Cardiac fibroblast (primary cell): ENCODE data around the gene RBM28.

Source experiments
- DNase-seq, 2 donors: peaks; one replicate each; pipeline versions ENCODE4 v3.0.0 to v3.0.0-alpha.2; 2010; ENCODE audit warnings: low read depth in 2 of 2
- H3K4me3 ChIP-seq, 2 donors: replicated peaks in 1 of 2; 1 replicate in 1 of 2; 2 replicates in 1 of 2; pipeline ENCODE4 v1.5.1; 2011; ENCODE audit warnings: low read depth in 2 of 2, low read length in 2 of 2, mild to moderate bottlenecking in 2 of 2, moderate library complexity in 1 of 2
- CTCF ChIP-seq: IDR thresholded peaks from one replicate; pipeline ENCODE4 v1.5.1; 2011; ENCODE audit warnings: low read depth, mild to moderate bottlenecking, low read length, inconsistent platforms

Gene RBM28

GRCh38 chr7:128373606-128374005, 29.9 kb upstream of the RBM28 start:
- DNase-seq: no peak
- H3K4me3 ChIP-seq: no peak overlapping the region
- TF ChIP-seq CTCF: no peak

GRCh38 chr7:128370491-128370890, 26.8 kb upstream of the RBM28 start:
- no peak overlapping the region for H3K4me3 ChIP-seq
- no peak for DNase-seq
- no peak for TF ChIP-seq CTCF

GRCh38 chr7:128366986-128367385, 23.3 kb upstream of the RBM28 start:
- no peak for DNase-seq

GRCh38 chr7:128366300-128366699, 22.6 kb upstream of the RBM28 start:
- H3K4me3 ChIP-seq: no peak overlapping the region
- TF ChIP-seq CTCF: no peak
- DNase-seq: no peak

More at GRCh38 chr7:128366986-128367385, 23.3 kb upstream of the RBM28 start:
- H3K4me3 ChIP-seq: no peak overlapping the region
- TF ChIP-seq CTCF: no peak

- H3K4me3 ChIP-seq: no peak overlapping the region
- no peak for DNase-seq
- TF ChIP-seq CTCF: no peak
Measured at GRCh38 chr7:128365432-128365831, 21.7 kb upstream of the RBM28 start.

GRCh38 chr7:128364166-128364870, 20.6 kb upstream of the RBM28 start:
- no peak overlapping the region for H3K4me3 ChIP-seq
- DNase-seq: no peak
- TF ChIP-seq CTCF: no peak

- TF ChIP-seq CTCF: no peak
- no peak for DNase-seq
- H3K4me3 ChIP-seq: no peak overlapping the region
Measured at GRCh38 chr7:128363261-128363721, 19.6 kb upstream of the RBM28 start.
